ENCODE measurements around the gene SCLT1.

Gene SCLT1

GRCh38 chr4:128930051-128930450, 163.3 kb downstream of the SCLT1 start:
- no peak overlapping the region for H3K4me2 ChIP-seq (ENCODE audit: low read depth, low read length)
- no peak overlapping the region for H3K9ac ChIP-seq (ENCODE audit: low read length)
- H4K20me1 ChIP-seq (ENCODE audit: insufficient read depth, low read length) = no peaks in the 10 kb centered on the region
- no peaks in the 10 kb centered on the region for H3K9me3 ChIP-seq (replicated peaks; ENCODE audit: insufficient read depth, low read length)
- no peaks in the 10 kb centered on the region for H3F3A ChIP-seq (ENCODE audit: insufficient read depth, low read length)
- H3K36me3 ChIP-seq (replicated peaks; ENCODE audit: insufficient read depth, low read length) = no peaks in the 10 kb centered on the region; the same call in none of the 2 replicates
- no peaks in the 10 kb centered on the region for H3K79me2 ChIP-seq (ENCODE audit: low read length)
- DNase-seq = no peak
- no peak overlapping the region for H2AFZ ChIP-seq (ENCODE audit: low read length)
- no peaks in the 10 kb centered on the region for H3K27me3 ChIP-seq (replicated peaks; ENCODE audit: insufficient read depth, low read length)
- H3K9me2 ChIP-seq (replicated peaks; ENCODE audit: insufficient read depth, low read length) = no peaks in the 10 kb centered on the region
- H3K4me3 ChIP-seq (ENCODE audit: low read length) = no peak overlapping the region
- H3K27ac ChIP-seq (ENCODE audit: low read length) = no peak overlapping the region
- no peaks in the 10 kb centered on the region for H3K4me1 ChIP-seq (ENCODE audit: low read length)
- TF ChIP-seq, protein P1, sequence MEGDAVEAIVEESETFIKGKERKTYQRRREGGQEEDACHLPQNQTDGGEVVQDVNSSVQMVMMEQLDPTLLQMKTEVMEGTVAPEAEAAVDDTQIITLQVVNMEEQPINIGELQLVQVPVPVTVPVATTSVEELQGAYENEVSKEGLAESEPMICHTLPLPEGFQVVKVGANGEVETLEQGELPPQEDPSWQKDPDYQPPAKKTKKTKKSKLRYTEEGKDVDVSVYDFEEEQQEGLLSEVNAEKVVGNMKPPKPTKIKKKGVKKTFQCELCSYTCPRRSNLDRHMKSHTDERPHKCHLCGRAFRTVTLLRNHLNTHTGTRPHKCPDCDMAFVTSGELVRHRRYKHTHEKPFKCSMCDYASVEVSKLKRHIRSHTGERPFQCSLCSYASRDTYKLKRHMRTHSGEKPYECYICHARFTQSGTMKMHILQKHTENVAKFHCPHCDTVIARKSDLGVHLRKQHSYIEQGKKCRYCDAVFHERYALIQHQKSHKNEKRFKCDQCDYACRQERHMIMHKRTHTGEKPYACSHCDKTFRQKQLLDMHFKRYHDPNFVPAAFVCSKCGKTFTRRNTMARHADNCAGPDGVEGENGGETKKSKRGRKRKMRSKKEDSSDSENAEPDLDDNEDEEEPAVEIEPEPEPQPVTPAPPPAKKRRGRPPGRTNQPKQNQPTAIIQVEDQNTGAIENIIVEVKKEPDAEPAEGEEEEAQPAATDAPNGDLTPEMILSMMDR (IDR thresholded peaks at IDR 0.05; ENCODE audit: low read length) = no peak

DNA sequence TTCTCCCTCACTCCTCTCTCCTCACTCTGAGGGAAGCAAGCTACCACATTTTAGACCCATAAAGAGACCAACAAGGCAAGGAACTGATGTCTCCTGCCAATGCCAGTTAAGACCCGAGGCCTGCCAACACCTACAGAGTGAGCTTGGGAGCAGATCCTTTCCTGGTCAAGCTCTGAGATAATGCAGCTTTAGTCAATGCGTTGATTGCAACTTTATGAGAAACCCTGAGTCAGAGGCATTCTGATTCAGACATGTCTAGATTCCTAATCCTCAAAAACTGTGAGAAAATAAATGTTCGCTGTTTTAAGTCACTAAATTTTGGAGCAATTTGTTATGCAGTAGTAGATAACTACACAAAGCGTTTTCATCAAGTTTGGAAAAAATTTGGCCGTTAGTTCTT, 168.4 kb downstream of the SCLT1 start:
- H3K79me2 ChIP-seq (ENCODE audit: low read length) = no peaks in the 10 kb centered on the region
- no peak overlapping the region for H2AFZ ChIP-seq (ENCODE audit: low read length)
- no peak overlapping the region for H3K27ac ChIP-seq (ENCODE audit: low read length)
- no peaks in the 10 kb centered on the region; the same call in none of the 2 replicates for H3K36me3 ChIP-seq (replicated peaks; ENCODE audit: insufficient read depth, low read length)
- no peak overlapping the region for H3K4me3 ChIP-seq (ENCODE audit: low read length)
- H3K9ac ChIP-seq (ENCODE audit: low read length) = no peak overlapping the region
- H3F3A ChIP-seq (ENCODE audit: insufficient read depth, low read length) = no peaks in the 10 kb centered on the region
- H3K9me2 ChIP-seq (replicated peaks; ENCODE audit: insufficient read depth, low read length) = no peaks in the 10 kb centered on the region
- no peak overlapping the region for H3K4me2 ChIP-seq (ENCODE audit: low read depth, low read length)
- TF ChIP-seq, protein P1 (IDR thresholded peaks at IDR 0.05; ENCODE audit: low read length) = no peak
- TF ChIP-seq EZH2phosphoT487 (IDR thresholded peaks at IDR 0.05; ENCODE audit: low read length) (no peak), EZH2 (optimal IDR thresholded peaks at IDR 0.05; ENCODE audit: low read depth, low read length) (no peak)
- no peaks in the 10 kb centered on the region for H3K9me3 ChIP-seq (replicated peaks; ENCODE audit: insufficient read depth, low read length)
- no peak for DNase-seq
- H3K4me1 ChIP-seq (ENCODE audit: low read length) = no peaks in the 10 kb centered on the region
- no peaks in the 10 kb centered on the region for H3K27me3 ChIP-seq (replicated peaks; ENCODE audit: insufficient read depth, low read length)
- H4K20me1 ChIP-seq (ENCODE audit: insufficient read depth, low read length) = no peaks in the 10 kb centered on the region

GRCh38 chr4:128921954-128922353, 171.4 kb downstream of the SCLT1 start:
- no peaks in the 10 kb centered on the region for H4K20me1 ChIP-seq (ENCODE audit: insufficient read depth, low read length)
- H3K9ac ChIP-seq (ENCODE audit: low read length) = no peak overlapping the region
- no peak for DNase-seq
- TF ChIP-seq EZH2 (optimal IDR thresholded peaks at IDR 0.05; ENCODE audit: low read depth, low read length) (no peak), EZH2phosphoT487 (IDR thresholded peaks at IDR 0.05; ENCODE audit: low read length) (no peak)
- TF ChIP-seq, protein P1 (IDR thresholded peaks at IDR 0.05; ENCODE audit: low read length) = no peak
- H3K4me3 ChIP-seq (ENCODE audit: low read length) = no peak overlapping the region
- no peak overlapping the region for H2AFZ ChIP-seq (ENCODE audit: low read length)
- no peak overlapping the region for H3K4me2 ChIP-seq (ENCODE audit: low read depth, low read length)
- H3K36me3 ChIP-seq (replicated peaks; ENCODE audit: insufficient read depth, low read length) = no peaks in the 10 kb centered on the region; the same call in none of the 2 replicates
- no peaks in the 10 kb centered on the region for H3K9me3 ChIP-seq (replicated peaks; ENCODE audit: insufficient read depth, low read length)
- H3K27me3 ChIP-seq (replicated peaks; ENCODE audit: insufficient read depth, low read length) = no peaks in the 10 kb centered on the region
- no peaks in the 10 kb centered on the region for H3K4me1 ChIP-seq (ENCODE audit: low read length)
- H3K79me2 ChIP-seq (ENCODE audit: low read length) = no peaks in the 10 kb centered on the region
- no peaks in the 10 kb centered on the region for H3K9me2 ChIP-seq (replicated peaks; ENCODE audit: insufficient read depth, low read length)
- H3F3A ChIP-seq (ENCODE audit: insufficient read depth, low read length) = no peaks in the 10 kb centered on the region
- no peak overlapping the region for H3K27ac ChIP-seq (ENCODE audit: low read length)
